PFSK-1 (cell line): Measurements from ENCODE around the gene SLC11A1.

ENCODE experiments used
- POLR2AphosphoS5 ChIP-seq: IDR thresholded peaks from 2 replicates; pipeline ENCODE4 v1.6.1; 2012; ENCODE audit warnings: low read depth, mild to moderate bottlenecking, control low read depth, low read length, moderate library complexity
- REST ChIP-seq, 2 experiments: IDR thresholded peaks; 2 replicates each; pipeline versions ENCODE4 v1.6.1 to v1.8.0; 2011 to 2012; ENCODE audit warnings: low read depth in 2 of 2, low read length in 2 of 2, control low read depth in 1 of 2, inconsistent platforms in 1 of 2, mild to moderate bottlenecking in 1 of 2, moderate library complexity in 1 of 2; ENCODE audit not compliant: insufficient read depth in 1 of 2
- TAF1 ChIP-seq: IDR thresholded peaks from 2 replicates; pipeline ENCODE4 v1.6.1; 2012; ENCODE audit warnings: low read length, control low read depth, borderline replicate concordance; ENCODE audit not compliant: insufficient read depth

- TF ChIP-seq TAF1 (no peak), POLR2AphosphoS5 (no peak), REST (IDR thresholded peaks at IDR 0.05; ENCODE audit: insufficient read depth in 1 of 2, low read depth in 2 of 2, low read length in 2 of 2) (no peak)
Observed at GRCh38 chr2:218405746-218406208, 23.7 kb downstream of the SLC11A1 start.
